Activated naive CD4-positive, alpha-beta T cell treated with anti-CD3 and anti-CD28 coated beads, Interleukin-2, amount 50 U/mL, for 72 hours (primary cell): ENCODE data around the gene NAT10. TPM values are rescaled to one million over a fixed set of nuclear protein-coding genes. Genes with fewer than 3 reads are reported as not detected.

Source experiments
- ATAC-seq, 2 donors: fragments of 150-1000 bp; cut with Tn5 transposase; 2 replicates each; pipeline ENCODE4 v1.10.0; 2021; ENCODE audit warnings: mild to moderate bottlenecking in 2 of 2, moderate library complexity in 2 of 2
- DNase-seq, 2 donors: peaks; one replicate each; pipeline ENCODE4 v3.0.0; 2021 to 2022; ENCODE audit warnings: low spot score in 2 of 2
- H3K27ac Mint-ChIP-seq, 2 donors: one replicate each; pipeline ENCODE4 v1.8.0; 2022; ENCODE audit warnings: mild to moderate bottlenecking in 2 of 2, mixed read lengths in 2 of 2
- H3K36me3 Mint-ChIP-seq, 2 donors: one replicate each; pipeline ENCODE4 v1.8.0; 2022; ENCODE audit warnings: mixed read lengths in 2 of 2
- H3K9me3 Mint-ChIP-seq, 2 donors: one replicate each; pipeline ENCODE4 v1.8.0; 2022; ENCODE audit warnings: mixed read lengths in 2 of 2
- total RNA-seq, 2 donors: library from RNA; stranded (reverse); gene quantifications; one replicate each; pipeline ENCODE4 v1.2.3, GENCODE V29; 2022

NAT10 gene
- total RNA-seq, 2 donors from 2014 or later = 53.9 to 154 TPM

DNA sequence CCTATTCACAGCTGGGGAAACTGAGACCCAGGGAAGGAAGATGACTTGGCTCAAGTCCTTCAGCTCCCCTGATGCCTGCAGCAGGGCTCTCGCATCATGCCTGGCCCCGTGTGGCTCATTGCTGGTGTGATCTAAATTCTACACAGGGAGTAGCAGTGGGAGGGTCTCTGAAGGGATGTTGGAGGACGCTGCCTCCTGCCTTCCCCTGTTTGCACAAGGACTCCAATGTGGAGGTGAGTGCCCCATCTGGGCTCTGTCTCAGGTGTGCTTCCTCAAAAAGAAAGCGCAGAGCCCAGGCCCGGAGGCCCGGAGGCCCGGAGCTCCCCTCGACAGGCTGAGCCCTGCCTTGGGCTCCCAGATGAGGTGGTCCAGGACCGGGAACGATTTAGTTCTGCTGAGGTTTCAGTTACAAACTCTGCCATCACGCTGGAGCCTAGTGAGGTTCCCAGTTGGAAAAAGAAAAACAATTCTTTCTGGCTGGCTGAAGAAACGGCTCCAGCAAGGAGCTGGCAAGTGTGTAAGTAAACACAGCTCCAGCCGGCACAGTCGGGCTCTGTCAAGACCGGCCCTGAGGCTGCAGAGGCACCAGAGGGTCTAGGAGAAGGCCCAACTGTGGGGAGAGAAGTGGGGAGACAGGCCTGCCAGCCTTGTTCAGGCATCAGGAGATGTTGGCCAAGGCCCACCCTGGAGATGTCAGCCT is 49.8 kb downstream of the NAT10 start:
- H3K27ac Mint-ChIP-seq = no peak overlapping the region

GRCh38 chr11:34155757-34156062 is 50.3 kb downstream of the NAT10 start:
- ATAC-seq (no peak), DNase-seq (no peak)
- Mint-ChIP-seq H3K36me3 (no peaks in the 10 kb centered on the region), H3K27ac (no peak overlapping the region), H3K9me3 (no peaks in the 10 kb centered on the region)

More for the DNA sequence above, 49.8 kb downstream of the NAT10 start:
- no peak for DNase-seq
- H3K9me3 Mint-ChIP-seq = no peaks in the 10 kb centered on the region
- ATAC-seq = no peak
- H3K36me3 Mint-ChIP-seq = no peaks in the 10 kb centered on the region

DNA sequence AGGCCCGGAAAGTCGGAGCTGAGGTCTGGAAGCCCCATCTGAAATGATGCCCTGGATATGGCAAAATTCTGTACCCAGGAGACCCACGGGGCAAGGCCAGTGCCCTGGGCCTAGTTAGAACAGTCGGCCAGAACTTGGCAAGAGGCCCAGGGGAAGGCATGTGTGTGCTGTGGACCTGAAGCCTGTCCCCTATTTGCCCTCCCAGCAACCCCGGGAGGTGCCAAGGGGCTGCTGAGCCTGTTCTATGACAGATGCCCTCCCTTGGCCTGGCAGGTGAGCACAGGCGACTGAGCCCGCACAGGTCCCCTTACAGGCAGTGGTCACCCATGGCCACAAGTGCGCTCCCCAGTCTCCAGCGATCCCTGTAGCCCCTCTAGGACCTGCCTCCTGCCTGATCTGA is 51.7 kb downstream of the NAT10 start:
- H3K36me3 Mint-ChIP-seq = no peaks in the 10 kb centered on the region
- ATAC-seq = no peak

DNA sequence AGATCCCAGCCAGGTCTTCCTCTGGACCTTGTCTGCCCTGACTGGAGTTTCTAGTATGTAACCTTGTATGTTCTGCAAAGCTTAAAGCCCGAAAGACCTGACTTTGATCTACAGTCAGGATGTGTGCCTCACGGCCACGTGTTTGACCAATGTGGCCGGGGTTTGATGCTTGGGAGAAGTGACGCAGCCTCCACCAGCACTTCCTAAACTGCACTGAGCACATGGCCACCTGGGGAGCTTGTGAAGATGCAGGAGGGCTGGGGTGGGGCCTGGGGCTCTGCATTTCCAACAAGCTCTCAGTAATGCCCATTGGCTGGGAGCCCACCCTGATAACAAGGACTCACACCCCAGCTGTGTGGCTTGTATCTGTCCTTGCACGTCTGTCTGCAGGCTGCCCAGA is 53.2 kb downstream of the NAT10 start:
- H3K36me3 Mint-ChIP-seq = no peaks in the 10 kb centered on the region
- DNase-seq (no peak), ATAC-seq (peak; percentile 26 to 42)
- H3K9me3 Mint-ChIP-seq = no peaks in the 10 kb centered on the region
- no peak overlapping the region for H3K27ac Mint-ChIP-seq

More for the DNA sequence above, 51.7 kb downstream of the NAT10 start:
- Mint-ChIP-seq H3K9me3 (no peaks in the 10 kb centered on the region), H3K27ac (no peak overlapping the region)
- no peak for DNase-seq

DNA sequence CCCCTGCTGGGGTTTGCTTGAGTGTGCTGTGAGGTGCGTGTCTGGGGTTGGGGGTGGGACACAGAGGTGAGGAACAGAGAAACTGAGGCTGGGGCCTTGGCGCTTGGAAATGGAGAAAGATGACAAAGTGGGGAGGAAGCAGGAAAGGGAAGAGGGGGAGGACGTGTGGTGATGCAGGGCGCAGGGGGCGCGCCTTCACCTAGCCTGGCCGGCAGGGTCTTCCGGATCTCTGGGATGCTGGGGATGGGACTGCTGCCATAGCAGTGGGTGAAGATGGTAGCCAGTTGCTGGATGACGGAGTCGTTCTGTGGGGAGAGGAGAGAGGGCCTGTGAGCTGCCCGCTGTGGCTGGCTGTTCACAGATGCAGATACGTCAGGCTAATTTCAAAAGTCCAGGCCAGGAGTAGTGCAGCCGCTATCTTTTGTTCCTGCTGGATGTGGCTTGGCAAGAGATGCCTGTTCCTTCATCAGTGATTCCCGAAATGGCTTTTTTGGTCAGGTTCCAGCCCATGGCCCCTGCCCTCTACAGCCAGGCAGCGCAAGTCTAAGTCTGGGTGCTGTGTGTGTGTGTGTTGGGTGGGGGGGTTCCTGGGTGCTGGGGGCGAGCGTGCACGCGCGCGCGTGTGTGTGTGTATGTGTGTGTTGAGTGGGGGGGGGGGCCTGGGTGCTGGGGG is 54.8 kb downstream of the NAT10 start:
- ATAC-seq = no peak
- DNase-seq = no peak
- Mint-ChIP-seq H3K27ac (peak overlapping the region in 1 of 2 donors; percentile 24), H3K36me3 (no peaks in the 10 kb centered on the region), H3K9me3 (no peaks in the 10 kb centered on the region)

GRCh38 chr11:34160791-34161190 is 55.4 kb downstream of the NAT10 start:
- no peak for DNase-seq
- Mint-ChIP-seq H3K9me3 (no peaks in the 10 kb centered on the region), H3K27ac (no peak overlapping the region), H3K36me3 (no peaks in the 10 kb centered on the region)
- no peak for ATAC-seq

- Mint-ChIP-seq H3K9me3 (no peaks in the 10 kb centered on the region), H3K27ac (no peak overlapping the region), H3K36me3 (no peaks in the 10 kb centered on the region)
- ATAC-seq (peak in 1 of 2 donors; percentile 14), DNase-seq (no peak)
Measured at GRCh38 chr11:34161361-34161760, 55.9 kb downstream of the NAT10 start.

- Mint-ChIP-seq H3K9me3 (no peaks in the 10 kb centered on the region), H3K27ac (no peak overlapping the region), H3K36me3 (no peaks in the 10 kb centered on the region)
- ATAC-seq = peak; percentile 47 to 87
- no peak for DNase-seq
Measured at GRCh38 chr11:34161812-34162492, 56.5 kb downstream of the NAT10 start.

DNA sequence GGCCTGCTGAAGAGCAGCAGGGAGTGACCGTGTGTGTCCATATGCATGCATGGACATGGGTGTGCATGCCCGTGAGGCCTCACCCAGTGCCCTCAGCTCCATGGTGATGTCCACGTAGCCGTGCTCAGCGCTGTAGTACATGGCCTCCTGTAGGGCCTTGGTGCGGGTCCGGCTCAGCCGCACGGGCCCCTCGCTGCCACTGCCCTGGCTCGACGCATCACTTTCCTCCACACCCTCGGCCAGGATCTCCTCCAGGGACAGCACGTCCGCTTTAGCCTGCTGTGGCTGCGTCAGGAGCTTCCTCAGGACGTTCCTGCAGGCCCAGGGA is 57.0 kb downstream of the NAT10 start:
- H3K27ac Mint-ChIP-seq = no peak overlapping the region
- no peaks in the 10 kb centered on the region for H3K36me3 Mint-ChIP-seq
- no peaks in the 10 kb centered on the region for H3K9me3 Mint-ChIP-seq
- ATAC-seq (no peak), DNase-seq (no peak)

DNA sequence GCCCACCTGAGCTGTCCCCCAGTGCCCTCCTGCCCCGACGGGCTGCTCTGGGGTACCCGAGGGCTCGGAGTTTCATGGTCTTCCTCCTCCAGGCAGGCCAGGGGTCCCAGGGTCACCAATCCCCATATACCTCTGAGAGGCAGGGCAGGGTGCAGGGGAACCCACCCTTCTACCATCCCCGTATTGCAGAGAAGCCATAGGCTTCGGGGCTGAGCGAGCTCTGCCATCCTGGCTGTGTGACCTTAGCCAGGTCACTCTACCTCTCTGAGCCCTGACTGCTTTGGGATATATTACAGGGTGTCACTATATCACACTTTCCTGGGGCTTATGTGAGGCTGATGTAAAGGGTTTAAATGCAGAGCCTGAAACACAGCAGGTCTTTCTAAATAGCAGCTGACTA is 57.4 kb downstream of the NAT10 start:
- DNase-seq (no peak), ATAC-seq (no peak)
- no peaks in the 10 kb centered on the region for H3K9me3 Mint-ChIP-seq
- no peak overlapping the region for H3K27ac Mint-ChIP-seq
- no peaks in the 10 kb centered on the region for H3K36me3 Mint-ChIP-seq

DNA sequence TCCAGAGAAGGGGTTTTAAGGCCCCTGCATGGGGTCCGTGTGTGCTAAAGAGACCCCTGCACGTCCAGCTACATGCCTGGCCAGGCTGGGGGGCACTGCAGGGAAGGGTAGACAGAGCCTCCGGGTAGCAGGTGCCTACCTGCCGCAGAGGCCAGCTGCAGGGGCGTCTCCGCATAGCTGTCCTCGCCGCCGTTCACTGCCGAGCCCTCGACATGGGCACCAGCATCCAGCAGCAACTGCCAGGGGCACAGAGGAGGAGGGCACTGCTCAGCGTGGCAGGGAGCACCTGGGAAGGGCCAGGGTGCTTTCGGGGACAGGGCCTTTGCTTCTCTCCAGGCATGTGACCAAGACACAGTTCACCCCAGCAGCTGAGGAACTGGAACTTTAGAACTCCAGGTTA is 59.7 kb downstream of the NAT10 start:
- Mint-ChIP-seq H3K27ac (no peak overlapping the region), H3K9me3 (no peaks in the 10 kb centered on the region), H3K36me3 (no peaks in the 10 kb centered on the region)
- no peak for DNase-seq
- no peak for ATAC-seq

DNA sequence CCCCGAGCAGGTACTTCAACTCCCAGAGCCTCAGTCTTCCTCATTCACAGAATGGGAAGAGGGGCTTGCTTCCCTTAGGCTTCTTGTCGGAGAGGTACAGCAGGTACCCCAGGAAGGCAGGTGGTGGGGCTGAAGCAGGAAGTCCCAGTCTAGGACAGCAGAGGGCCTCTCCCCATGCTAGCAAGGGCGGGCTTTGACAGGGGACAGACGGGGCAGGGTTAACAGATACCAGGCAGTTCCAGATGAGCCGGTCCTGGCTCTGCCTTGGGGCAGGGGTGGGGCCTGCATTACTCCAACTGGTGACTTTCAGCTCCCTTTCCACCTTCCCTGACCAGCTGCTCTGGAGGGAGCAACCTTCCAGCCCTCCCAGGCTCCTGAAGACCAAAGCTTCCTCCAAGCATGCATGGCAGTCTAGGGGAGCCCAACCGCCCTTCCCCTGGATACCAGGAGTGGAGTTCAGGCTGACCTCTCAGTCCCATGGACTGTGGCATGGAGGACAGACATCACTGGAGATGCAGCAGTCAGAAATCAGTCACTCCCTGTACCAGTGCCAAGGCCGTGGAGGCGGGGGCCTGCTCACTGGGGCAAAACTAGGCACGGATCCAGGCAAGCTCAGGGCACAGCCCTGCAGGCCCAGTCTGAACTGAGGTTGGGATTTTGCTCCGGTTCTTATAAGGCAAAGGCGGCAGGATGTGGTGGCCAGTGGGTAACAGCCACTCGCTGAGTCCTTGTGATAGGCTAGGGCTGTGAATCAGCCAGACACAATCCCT is 60.5 kb downstream of the NAT10 start:
- DNase-seq (no peak), ATAC-seq (no peak)
- no peaks in the 10 kb centered on the region for H3K36me3 Mint-ChIP-seq
- no peaks in the 10 kb centered on the region for H3K9me3 Mint-ChIP-seq
- no peak overlapping the region for H3K27ac Mint-ChIP-seq

GRCh38 chr11:34166806-34167740 is 61.6 kb downstream of the NAT10 start:
- no peak for DNase-seq
- no peaks in the 10 kb centered on the region for H3K9me3 Mint-ChIP-seq
- no peak for ATAC-seq
- H3K36me3 Mint-ChIP-seq = no peaks in the 10 kb centered on the region
- H3K27ac Mint-ChIP-seq = no peak overlapping the region

DNA sequence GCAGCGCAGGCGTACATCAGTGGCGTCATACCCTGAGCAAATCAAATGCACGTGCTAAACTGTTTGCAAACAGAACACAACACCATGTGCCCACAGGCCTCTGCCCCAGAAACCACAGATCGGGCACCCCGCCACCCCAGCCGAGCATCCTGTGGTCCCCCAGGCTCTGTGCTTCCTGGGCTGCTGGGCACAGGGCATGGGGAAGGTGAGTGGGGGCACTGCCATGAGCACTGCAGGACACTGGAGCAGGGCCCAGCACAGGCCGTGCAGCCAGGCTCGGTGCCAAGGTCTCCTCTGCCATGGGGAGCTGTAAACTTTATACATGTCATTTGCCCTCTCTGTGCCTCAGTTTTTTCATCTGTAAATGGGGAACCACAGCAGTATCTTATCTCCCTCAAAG is 62.5 kb downstream of the NAT10 start:
- Mint-ChIP-seq H3K9me3 (no peaks in the 10 kb centered on the region), H3K27ac (no peak overlapping the region), H3K36me3 (no peaks in the 10 kb centered on the region)
- ATAC-seq = no peak
- no peak for DNase-seq

DNA sequence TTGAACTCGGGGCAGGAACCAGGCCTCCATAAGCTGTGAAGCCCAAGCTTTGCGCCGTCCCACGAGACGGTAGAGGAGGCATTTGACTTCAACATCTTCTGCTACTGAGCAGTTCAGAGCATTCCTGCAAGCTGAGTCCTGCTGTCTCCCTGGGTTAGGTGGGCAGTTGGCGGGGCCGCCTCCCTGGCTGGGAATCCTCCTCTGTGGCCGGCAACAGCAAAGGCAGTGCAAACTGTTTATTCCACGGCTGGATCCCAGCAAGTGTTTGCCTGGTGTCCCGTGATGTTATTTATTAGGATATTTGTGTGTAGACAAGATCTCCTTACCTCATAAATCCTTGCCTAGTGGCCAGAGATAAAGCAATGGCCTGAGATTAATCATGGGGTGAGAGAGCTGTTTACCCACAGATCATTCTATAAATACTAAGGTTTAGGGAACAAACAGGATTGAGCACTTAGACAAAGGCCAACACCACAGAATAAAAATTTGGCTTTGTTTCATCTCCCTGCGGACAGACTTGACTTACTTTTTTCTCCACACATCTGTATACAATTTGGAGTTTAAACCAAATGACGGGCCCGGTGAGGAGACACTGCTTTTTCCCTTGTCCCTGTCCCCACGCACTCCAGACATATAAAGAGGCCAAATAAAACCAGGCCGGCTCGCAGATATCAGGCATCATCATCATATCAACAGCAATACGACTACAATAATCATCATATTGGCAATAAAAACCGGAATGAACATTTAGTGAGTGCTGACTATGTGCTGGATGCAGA is 63.4 kb downstream of the NAT10 start:
- ATAC-seq = no peak
- H3K9me3 Mint-ChIP-seq = no peaks in the 10 kb centered on the region
- H3K36me3 Mint-ChIP-seq = no peaks in the 10 kb centered on the region
- no peak for DNase-seq
- no peak overlapping the region for H3K27ac Mint-ChIP-seq

DNA sequence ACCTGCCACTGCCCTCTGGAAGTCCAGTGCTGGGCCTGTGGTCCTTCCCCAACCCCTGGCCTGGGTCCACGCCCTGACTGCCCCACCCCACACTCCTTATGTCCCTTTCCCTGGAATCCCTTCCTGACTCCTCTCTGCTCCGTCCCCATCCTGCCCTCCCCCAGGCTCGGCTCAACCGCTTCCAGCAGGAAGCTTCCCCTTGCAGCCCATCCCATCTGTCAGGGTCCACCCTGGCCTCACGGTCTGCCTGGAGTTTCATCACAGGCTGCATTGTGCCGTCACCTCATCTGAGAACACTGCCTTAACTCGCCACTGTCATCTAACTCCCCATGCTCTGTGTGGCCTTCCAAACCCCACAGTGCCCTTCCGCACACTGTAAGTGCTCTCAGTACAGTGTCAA is 64.3 kb downstream of the NAT10 start:
- ATAC-seq (no peak), DNase-seq (no peak)
- Mint-ChIP-seq H3K27ac (no peak overlapping the region), H3K36me3 (no peaks in the 10 kb centered on the region), H3K9me3 (no peaks in the 10 kb centered on the region)
